ENCODE measurements around the gene PRKCZ.

PRKCZ gene

GRCh38 chr1:2201062-2201461, 150.9 kb downstream of the PRKCZ start:
- no peak overlapping the region for H3K4me3 ChIP-seq (ENCODE audit: low read depth, low read length)
- H3K4me1 ChIP-seq: no peaks in the 10 kb centered on the region
- TF ChIP-seq, protein P1, sequence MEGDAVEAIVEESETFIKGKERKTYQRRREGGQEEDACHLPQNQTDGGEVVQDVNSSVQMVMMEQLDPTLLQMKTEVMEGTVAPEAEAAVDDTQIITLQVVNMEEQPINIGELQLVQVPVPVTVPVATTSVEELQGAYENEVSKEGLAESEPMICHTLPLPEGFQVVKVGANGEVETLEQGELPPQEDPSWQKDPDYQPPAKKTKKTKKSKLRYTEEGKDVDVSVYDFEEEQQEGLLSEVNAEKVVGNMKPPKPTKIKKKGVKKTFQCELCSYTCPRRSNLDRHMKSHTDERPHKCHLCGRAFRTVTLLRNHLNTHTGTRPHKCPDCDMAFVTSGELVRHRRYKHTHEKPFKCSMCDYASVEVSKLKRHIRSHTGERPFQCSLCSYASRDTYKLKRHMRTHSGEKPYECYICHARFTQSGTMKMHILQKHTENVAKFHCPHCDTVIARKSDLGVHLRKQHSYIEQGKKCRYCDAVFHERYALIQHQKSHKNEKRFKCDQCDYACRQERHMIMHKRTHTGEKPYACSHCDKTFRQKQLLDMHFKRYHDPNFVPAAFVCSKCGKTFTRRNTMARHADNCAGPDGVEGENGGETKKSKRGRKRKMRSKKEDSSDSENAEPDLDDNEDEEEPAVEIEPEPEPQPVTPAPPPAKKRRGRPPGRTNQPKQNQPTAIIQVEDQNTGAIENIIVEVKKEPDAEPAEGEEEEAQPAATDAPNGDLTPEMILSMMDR (IDR thresholded peaks at IDR 0.05): no peak
- H3K36me3 ChIP-seq (ENCODE audit: control insufficient read depth, insufficient read depth, low read length): no peaks in the 10 kb centered on the region
- H3K27ac ChIP-seq: no peak overlapping the region
- H3K4me2 ChIP-seq (ENCODE audit: low read length): no peak overlapping the region
- no peak overlapping the region for H3K9ac ChIP-seq
- H2AFZ ChIP-seq: no peak overlapping the region
- H3K27me3 ChIP-seq (ENCODE audit: control insufficient read depth, insufficient read depth, low read length): no peaks in the 10 kb centered on the region
- H3K79me2 ChIP-seq: no peaks in the 10 kb centered on the region
- no peaks in the 10 kb centered on the region for H3K9me3 ChIP-seq (ENCODE audit: control insufficient read depth, low read length)

GRCh38 chr1:2202008-2202575, 151.9 kb downstream of the PRKCZ start:
- Histone ChIP-seq H3K9me3 (ENCODE audit: control insufficient read depth, low read length) (no peaks in the 10 kb centered on the region), H3K4me1 (no peaks in the 10 kb centered on the region), H3K4me2 (ENCODE audit: low read length) (no peak overlapping the region), H3K79me2 (no peaks in the 10 kb centered on the region), H3K27me3 (ENCODE audit: control insufficient read depth, insufficient read depth, low read length) (no peaks in the 10 kb centered on the region), H3K36me3 (ENCODE audit: control insufficient read depth, insufficient read depth, low read length) (no peaks in the 10 kb centered on the region), H3K4me3 (ENCODE audit: low read depth, low read length) (no peak overlapping the region), H3K27ac (no peak overlapping the region), H2AFZ (no peak overlapping the region), H3K9ac (no peak overlapping the region)
- TF ChIP-seq, protein P1 (IDR thresholded peaks at IDR 0.05): no peak

GRCh38 chr1:2202843-2203601, 152.8 kb downstream of the PRKCZ start:
- no peak overlapping the region for H3K4me2 ChIP-seq (ENCODE audit: low read length)
- no peaks in the 10 kb centered on the region for H3K27me3 ChIP-seq (ENCODE audit: control insufficient read depth, insufficient read depth, low read length)
- H3K79me2 ChIP-seq: no peaks in the 10 kb centered on the region
- H3K4me3 ChIP-seq (ENCODE audit: low read depth, low read length): no peak overlapping the region
- H3K27ac ChIP-seq: no peak overlapping the region
- H3K9ac ChIP-seq: no peak overlapping the region
- no peak overlapping the region for H2AFZ ChIP-seq
- no peaks in the 10 kb centered on the region for H3K36me3 ChIP-seq (ENCODE audit: control insufficient read depth, insufficient read depth, low read length)
- TF ChIP-seq, protein P1 (IDR thresholded peaks at IDR 0.05): no peak
- no peaks in the 10 kb centered on the region for H3K4me1 ChIP-seq
- no peaks in the 10 kb centered on the region for H3K9me3 ChIP-seq (ENCODE audit: control insufficient read depth, low read length)

GRCh38 chr1:2203671-2204414, 153.6 kb downstream of the PRKCZ start:
- Histone ChIP-seq H3K79me2 (no peaks in the 10 kb centered on the region), H3K4me1 (no peaks in the 10 kb centered on the region), H3K9me3 (ENCODE audit: control insufficient read depth, low read length) (no peaks in the 10 kb centered on the region), H2AFZ (no peak overlapping the region), H3K27me3 (ENCODE audit: control insufficient read depth, insufficient read depth, low read length) (no peaks in the 10 kb centered on the region), H3K9ac (no peak overlapping the region), H3K27ac (peak overlapping the region; percentile 49), H3K4me3 (ENCODE audit: low read depth, low read length) (peak overlapping the region; percentile 44), H3K36me3 (ENCODE audit: control insufficient read depth, insufficient read depth, low read length) (no peaks in the 10 kb centered on the region), H3K4me2 (ENCODE audit: low read length) (peak overlapping the region; percentile 79)
- TF ChIP-seq, protein P1 (IDR thresholded peaks at IDR 0.05): no peak

All from parathyroid adenoma (tissue), 2 donors.